HepG2 (cell line): ENCODE measurements around the gene NLRP6. TPM values are rescaled to one million over a fixed set of nuclear protein-coding genes. Genes with fewer than 3 reads are reported as not detected.

ENCODE experiments used
- DPF2 ChIP-seq: sonication (generic); formaldehyde crosslinking; IDR thresholded peaks from 2 replicates; pipeline ENCODE4 v1.4.0; 2020; ENCODE audit warnings: mild to moderate bottlenecking, low read depth, missing genetic modification reagents, borderline replicate concordance
- HINFP ChIP-seq: sonication (generic); formaldehyde crosslinking; IDR thresholded peaks from 2 replicates; pipeline ENCODE4 v1.4.0; 2020; ENCODE audit warnings: low read depth, mild to moderate bottlenecking, missing genetic modification reagents
- HMG20A ChIP-seq: IDR thresholded peaks from 2 replicates; pipeline ENCODE4 v1.6.1; 2016; ENCODE audit warnings: borderline replicate concordance
- HNF1B ChIP-seq: sonication (generic); formaldehyde crosslinking; IDR thresholded peaks from 2 replicates; pipeline ENCODE4 v1.5.1; 2020; ENCODE audit warnings: mild to moderate bottlenecking, moderate library complexity, missing genetic modification reagents
- KAT2B ChIP-seq: fragments of 150-350 bp; IDR thresholded peaks from 2 replicates; pipeline ENCODE4 v1.6.1; 2014; ENCODE audit warnings: low read depth, low read length, borderline replicate concordance
- KDM4B ChIP-seq: sonication (generic); formaldehyde crosslinking; IDR thresholded peaks from 2 replicates; pipeline ENCODE4 v1.4.0; 2020; ENCODE audit warnings: missing genetic modification reagents
- LBX2 ChIP-seq: sonication (generic); formaldehyde crosslinking; IDR thresholded peaks from 2 replicates; pipeline ENCODE4 v1.5.0; 2020; ENCODE audit warnings: missing genetic modification reagents, mild to moderate bottlenecking, borderline replicate concordance
- MAF1 ChIP-seq: sonication (generic); formaldehyde crosslinking; IDR thresholded peaks from 2 replicates; pipeline ENCODE4 v1.5.0; 2020; ENCODE audit warnings: missing genetic modification reagents, borderline replicate concordance
- NR0B2 ChIP-seq: sonication (generic); formaldehyde crosslinking; IDR thresholded peaks from 2 replicates; pipeline ENCODE4 v1.4.0; 2020; ENCODE audit warnings: mild to moderate bottlenecking, missing genetic modification reagents
- PCBP2 ChIP-seq: fragments of 200-400 bp; formaldehyde crosslinking; optimal IDR thresholded peaks from 2 replicates; pipeline ENCODE3; 2018; ENCODE audit warnings: low read length, low read depth; ENCODE audit not compliant: poor library complexity, severe bottlenecking
- POLR2AphosphoS5 ChIP-seq: IDR thresholded peaks from 2 replicates; pipeline ENCODE4 v1.6.1; 2012; ENCODE audit warnings: low read depth, low read length
- RBM39 ChIP-seq: fragments of 200-400 bp; formaldehyde crosslinking; IDR thresholded peaks from one replicate; pipeline ENCODE4 v1.6.1; 2018; ENCODE audit warnings: antibody characterized with exemption, mild to moderate bottlenecking, low read depth, low read length; ENCODE audit not compliant: poor library complexity, severe bottlenecking
- REXO4 ChIP-seq: sonication (generic); formaldehyde crosslinking; IDR thresholded peaks from 2 replicates; pipeline ENCODE4 v1.8.0; 2022; ENCODE audit warnings: missing genetic modification reagents, mild to moderate bottlenecking, borderline replicate concordance
- ZBTB43 ChIP-seq: sonication (generic); formaldehyde crosslinking; conservative IDR thresholded peaks from 2 replicates; pipeline ENCODE4 v1.4.0; 2020; ENCODE audit warnings: missing genetic modification reagents
- ZNF281 ChIP-seq: sonication (generic); formaldehyde crosslinking; IDR thresholded peaks from 2 replicates; pipeline ENCODE4 v1.4.0; 2020; ENCODE audit warnings: missing genetic modification reagents, borderline replicate concordance
- ZNF549 ChIP-seq: sonication (generic); formaldehyde crosslinking; IDR thresholded peaks from 2 replicates; pipeline ENCODE4 v1.5.0; 2020; ENCODE audit warnings: missing genetic modification reagents
- ZNF569 ChIP-seq: sonication (generic); formaldehyde crosslinking; IDR thresholded peaks from 2 replicates; pipeline ENCODE4 v1.5.0; 2020; ENCODE audit warnings: mild to moderate bottlenecking, missing genetic modification reagents, moderate library complexity, borderline replicate concordance
- ZNF652 ChIP-seq: IDR thresholded peaks from 2 replicates; pipeline ENCODE4 v1.6.1; 2016; ENCODE audit warnings: low read depth, borderline replicate concordance
- ZNF780A ChIP-seq: sonication (generic); formaldehyde crosslinking; IDR thresholded peaks from 2 replicates; pipeline ENCODE4 v1.8.0; 2022; ENCODE audit warnings: mild to moderate bottlenecking, missing genetic modification reagents, moderate library complexity
- ZSCAN22 ChIP-seq: sonication (generic); formaldehyde crosslinking; IDR thresholded peaks from 2 replicates; pipeline ENCODE4 v1.4.0; 2020; ENCODE audit warnings: mild to moderate bottlenecking, missing genetic modification reagents
- polyA plus RNA-seq, 8 experiments: library from polyadenylated mRNA; depleted of rRNA in 3 of 8; stranded (reverse) in 7 of 8; unstranded in 1 of 8; fragments of >200 nt; fragmentation: Illumina TruSeq in 4 of 8; extraction: Trizol in 4 of 8; gene quantifications; 2 replicates each; pipeline versions ENCODE4 v1.2.1 to v1.2.3, GENCODE V29; 2011 to 2016; ENCODE audit warnings: low read depth in 4 of 8, missing spikeins in 1 of 8, mixed read lengths in 1 of 8; ENCODE audit not compliant: insufficient read depth in 1 of 8
- total RNA-seq, 5 experiments: library from RNA; depleted of rRNA; stranded (reverse); fragments of >200 nt; fragmentation: Illumina TruSeq; extraction: Trizol; gene quantifications; 2 replicates each; pipeline ENCODE4 v1.2.3, GENCODE V29; 2016; ENCODE audit warnings: low read depth in 1 of 5

Gene NLRP6
- total and polyA plus RNA-seq, 2 of the 13 experiments (the other 11 are each of a cell fraction or from before 2014, with no cell fraction given) = not detected

- TF ChIP-seq HNF1B (CRISPR knock-in tag) = peak; percentile 81
- TF ChIP-seq ZNF549 (CRISPR knock-in tag) = no peak
- TF ChIP-seq DPF2 (CRISPR knock-in tag) = no peak
- TF ChIP-seq ZNF281 (CRISPR knock-in tag) = no peak
- no peak; the same call in 1 of the 2 replicates for TF ChIP-seq NR0B2
- no peak for TF ChIP-seq ZNF652 (CRISPR knock-in tag)
- no peak for TF ChIP-seq ZNF569 (CRISPR knock-in tag)
- TF ChIP-seq LBX2 (CRISPR knock-in tag) = no peak
- TF ChIP-seq PCBP2 = no peak
- no peak for TF ChIP-seq ZSCAN22 (CRISPR knock-in tag)
- no peak for TF ChIP-seq HMG20A (CRISPR knock-in tag)
- TF ChIP-seq ZNF780A (CRISPR knock-in tag) = no peak
- no peak for TF ChIP-seq MAF1 (CRISPR knock-in tag)
- TF ChIP-seq POLR2AphosphoS5 = peak; percentile 57
- TF ChIP-seq REXO4 (CRISPR knock-in tag) = no peak
- TF ChIP-seq KDM4B (CRISPR knock-in tag) = no peak
- TF ChIP-seq RBM39 = no peak
- no peak for TF ChIP-seq HINFP
- no peak; the same call in 1 of the 2 replicates for TF ChIP-seq ZBTB43 (CRISPR knock-in tag)
- no peak for TF ChIP-seq KAT2B
These were observed 41.1 kb upstream of the NLRP6 start, which contains the start of gene PSMD13 (continued) for GRCh38 chr11:236774-237767.
